ENCODE results near the gene FN3K.

Gene FN3K

GRCh38 chr17:82703036-82703745 lies 32.2 kb upstream of the FN3K start:
- DNase-seq (ENCODE audit: low read depth in 2 of 3, low spot score in 1 of 3), result no peak

- DNase-seq (ENCODE audit: low read depth in 2 of 3, low spot score in 1 of 3), result no peak
Measured at GRCh38 chr17:82703935-82704865, 31.2 kb upstream of the FN3K start.

GRCh38 chr17:82704886-82705285 lies 30.5 kb upstream of the FN3K start:
- DNase-seq (ENCODE audit: low read depth in 2 of 3, low spot score in 1 of 3), result no peak

GRCh38 chr17:82705756-82706155 lies 29.7 kb upstream of the FN3K start:
- DNase-seq (ENCODE audit: low read depth in 2 of 3, low spot score in 1 of 3), result no peak

GRCh38 chr17:82709024-82709675 lies 26.3 kb upstream of the FN3K start:
- DNase-seq (ENCODE audit: low read depth in 2 of 3, low spot score in 1 of 3), result no peak

GRCh38 chr17:82709676-82710498 lies 25.5 kb upstream of the FN3K start:
- DNase-seq (ENCODE audit: low read depth in 2 of 3, low spot score in 1 of 3), result no peak

- no peak for DNase-seq (ENCODE audit: low read depth in 2 of 3, low spot score in 1 of 3)
Measured at GRCh38 chr17:82710499-82711232, 24.7 kb upstream of the FN3K start.

GRCh38 chr17:82713071-82713723 lies 22.2 kb upstream of the FN3K start:
- no peak for DNase-seq (ENCODE audit: low read depth in 2 of 3, low spot score in 1 of 3)

- peak; percentile 75 to 91 (median 82) for DNase-seq (ENCODE audit: low read depth in 2 of 3, low spot score in 1 of 3)
Measured at GRCh38 chr17:82716203-82717010, 19.0 kb upstream of the FN3K start, which contains the start of gene FN3KRP. Gene FN3KRP (plus strand): TSS chr17:82716706. CDS start chr17:82716756, 50 bp downstream.

GRCh38 chr17:82718986-82719685 lies 16.3 kb upstream of the FN3K start:
- no peak for DNase-seq (ENCODE audit: low read depth in 2 of 3, low spot score in 1 of 3)

GRCh38 chr17:82720204-82720603 lies 15.2 kb upstream of the FN3K start:
- DNase-seq (ENCODE audit: low read depth in 2 of 3, low spot score in 1 of 3), result no peak

- no peak for DNase-seq (ENCODE audit: low read depth in 2 of 3, low spot score in 1 of 3)
Measured at GRCh38 chr17:82722341-82723013, 12.9 kb upstream of the FN3K start.

GRCh38 chr17:82723169-82723807 lies 12.1 kb upstream of the FN3K start:
- no peak for DNase-seq (ENCODE audit: low read depth in 2 of 3, low spot score in 1 of 3)

- DNase-seq (ENCODE audit: low read depth in 2 of 3, low spot score in 1 of 3), result no peak
Measured at GRCh38 chr17:82726427-82726826, 9.0 kb upstream of the FN3K start.

GRCh38 chr17:82729479-82730260 lies 5.7 kb upstream of the FN3K start:
- no peak for DNase-seq (ENCODE audit: low read depth in 2 of 3, low spot score in 1 of 3)

GRCh38 chr17:82732118-82732743 lies 3.2 kb upstream of the FN3K start:
- DNase-seq (ENCODE audit: low read depth in 2 of 3, low spot score in 1 of 3), result no peak

Data from stimulated activated CD4-positive, alpha-beta T cell treated with anti-CD3 and anti-CD28 coated beads, Interleukin-12 subunit alpha, Interleukin-12 subunit beta, amount 100 ng/mL, for 48 hours (primary cell).